GM10266 (cell line): ENCODE data around the gene THSD7B.

Source experiments
- DNase-seq: peaks from one replicate; pipeline ENCODE4 v3.0.0; 2012; ENCODE audit errors: extremely low spot score
- CTCF ChIP-seq: IDR thresholded peaks from 2 replicates; pipeline ENCODE4 v1.5.1; 2012; ENCODE audit warnings: mild to moderate bottlenecking, low read depth; ENCODE audit not compliant: control insufficient read depth, insufficient read depth; ENCODE audit errors: missing control alignments

Gene THSD7B

GRCh38 chr2:137165968-137166367 lies 400.6 kb downstream of the THSD7B start:
- no peak for TF ChIP-seq CTCF
- DNase-seq = no peak

GRCh38 chr2:137167651-137168050 lies 402.3 kb downstream of the THSD7B start:
- DNase-seq = no peak
- TF ChIP-seq CTCF = no peak

GRCh38 chr2:137168552-137168951 lies 403.2 kb downstream of the THSD7B start:
- no peak for TF ChIP-seq CTCF

GRCh38 chr2:137172162-137172561 lies 406.8 kb downstream of the THSD7B start:
- TF ChIP-seq CTCF = no peak
- DNase-seq = no peak

More at GRCh38 chr2:137168552-137168951, 403.2 kb downstream of the THSD7B start:
- DNase-seq = no peak

GRCh38 chr2:137173463-137173862 lies 408.1 kb downstream of the THSD7B start:
- peak; percentile 18 for DNase-seq
- TF ChIP-seq CTCF = peak; percentile 11

- DNase-seq = no peak
- no peak for TF ChIP-seq CTCF
These were observed 409.9 kb downstream of the THSD7B start for GRCh38 chr2:137175246-137175645.

GRCh38 chr2:137178951-137179377 lies 413.6 kb downstream of the THSD7B start:
- DNase-seq = no peak
- TF ChIP-seq CTCF = no peak
